Osteoblast (primary cell): ENCODE data around the gene MYF5. TPM values are rescaled to one million over a fixed set of nuclear protein-coding genes. Genes with fewer than 3 reads are reported as not detected.

ENCODE experiments used
- DNase-seq: peaks from one replicate; pipeline ENCODE4 v3.0.0; 2011; ENCODE audit warnings: low spot score, mixed read lengths; ENCODE audit not compliant: insufficient read length; ENCODE audit errors: missing footprints
- H2AFZ ChIP-seq: 2 replicates; pipeline ENCODE4 v1.6.0; 2011; ENCODE audit warnings: mild to moderate bottlenecking, low read length
- H3K27ac ChIP-seq: 2 replicates; pipeline ENCODE4 v1.5.1; 2011; ENCODE audit warnings: mild to moderate bottlenecking, low read depth, low read length, moderate library complexity
- H3K27me3 ChIP-seq: 2 replicates; pipeline ENCODE4 v1.6.0; 2012; ENCODE audit warnings: mild to moderate bottlenecking, control low read depth, inconsistent platforms, low read length, moderate library complexity; ENCODE audit not compliant: insufficient read depth
- H3K36me3 ChIP-seq: 2 replicates; pipeline ENCODE4 v1.5.1; 2011; ENCODE audit warnings: mild to moderate bottlenecking, low read length, control low read depth, moderate library complexity; ENCODE audit not compliant: insufficient read depth
- H3K4me1 ChIP-seq: 2 replicates; pipeline ENCODE4 v1.5.1; 2011; ENCODE audit warnings: mild to moderate bottlenecking, low read length, control low read depth, moderate library complexity; ENCODE audit not compliant: insufficient read depth
- H3K4me2 ChIP-seq: 2 replicates; pipeline ENCODE4 v1.6.0; 2011; ENCODE audit warnings: mild to moderate bottlenecking, low read length; ENCODE audit not compliant: insufficient read depth
- H3K4me3 ChIP-seq: fragments of 200-600 bp; sonication (generic); 3 replicates; pipeline ENCODE4 v1.5.1; 2012; ENCODE audit warnings: mild to moderate bottlenecking, low read length, inconsistent platforms; ENCODE audit not compliant: insufficient read depth
- H3K79me2 ChIP-seq: 2 replicates; pipeline ENCODE4 v1.6.0; 2012; ENCODE audit warnings: mild to moderate bottlenecking, low read length, control low read depth, inconsistent platforms; ENCODE audit not compliant: insufficient read depth
- H3K9me3 ChIP-seq: 2 replicates; pipeline ENCODE4 v1.5.1; 2011; ENCODE audit warnings: low read depth, low read length, control low read depth
- H4K20me1 ChIP-seq: 2 replicates; pipeline ENCODE4 v1.6.0; 2012; ENCODE audit warnings: mild to moderate bottlenecking, low read length, control low read depth; ENCODE audit not compliant: insufficient read depth
- CTCF ChIP-seq: IDR thresholded peaks from 2 replicates; pipeline ENCODE4 v1.5.1; 2011; ENCODE audit warnings: mild to moderate bottlenecking, low read depth, low read length, moderate library complexity; ENCODE audit errors: extremely low read depth
- total RNA-seq: library from RNA; depleted of rRNA; stranded (reverse); fragments of >200 nt; gene quantifications from 2 replicates; pipeline ENCODE4 v1.2.3, GENCODE V29; 2012

The MYF5 gene
- total RNA-seq, 1 donor: not detected

- TF ChIP-seq CTCF: no peak
- H3K4me3 ChIP-seq: no peak overlapping the region
- H2AFZ ChIP-seq: no peak overlapping the region
Observed at GRCh38 chr12:80697270-80697887, 19.3 kb upstream of the MYF5 start.

GRCh38 chr12:80698256-80698655 is 18.5 kb upstream of the MYF5 start:
- Histone ChIP-seq H3K27me3 (no peaks in the 10 kb centered on the region), H3K4me1 (peaks cover 16% of the 10 kb centered on the region), H3K79me2 (no peaks in the 10 kb centered on the region), H3K4me3 (no peak overlapping the region), H3K9me3 (no peaks in the 10 kb centered on the region), H4K20me1 (no peaks in the 10 kb centered on the region), H3K27ac (no peak overlapping the region), H2AFZ (no peak overlapping the region), H3K4me2 (no peak overlapping the region), H3K36me3 (no peaks in the 10 kb centered on the region)
- DNase-seq: no peak
- TF ChIP-seq CTCF: no peak

More at GRCh38 chr12:80697270-80697887, 19.3 kb upstream of the MYF5 start:
- DNase-seq: no peak
- no peaks in the 10 kb centered on the region for H3K9me3 ChIP-seq
- H3K36me3 ChIP-seq: no peaks in the 10 kb centered on the region
- H3K27ac ChIP-seq: no peak overlapping the region
- no peaks in the 10 kb centered on the region for H3K27me3 ChIP-seq
- no peaks in the 10 kb centered on the region for H3K79me2 ChIP-seq
- H3K4me1 ChIP-seq: peaks cover 7% of the 10 kb centered on the region
- H4K20me1 ChIP-seq: no peaks in the 10 kb centered on the region
- H3K4me2 ChIP-seq: no peak overlapping the region

- Histone ChIP-seq H3K4me1 (peaks cover 20% of the 10 kb centered on the region), H3K27ac (no peak overlapping the region), H3K27me3 (no peaks in the 10 kb centered on the region), H3K4me2 (no peak overlapping the region), H4K20me1 (no peaks in the 10 kb centered on the region), H3K36me3 (no peaks in the 10 kb centered on the region), H3K9me3 (no peaks in the 10 kb centered on the region), H3K4me3 (no peak overlapping the region), H3K79me2 (no peaks in the 10 kb centered on the region), H2AFZ (no peak overlapping the region)
- TF ChIP-seq CTCF: no peak
- no peak for DNase-seq
Observed at GRCh38 chr12:80698847-80699542, 17.7 kb upstream of the MYF5 start.

GRCh38 chr12:80700327-80700726 is 16.4 kb upstream of the MYF5 start:
- DNase-seq: no peak
- H3K27ac ChIP-seq: no peak overlapping the region
- H4K20me1 ChIP-seq: no peaks in the 10 kb centered on the region
- H3K4me2 ChIP-seq: no peak overlapping the region
- H2AFZ ChIP-seq: no peak overlapping the region
- no peaks in the 10 kb centered on the region for H3K27me3 ChIP-seq
- no peaks in the 10 kb centered on the region for H3K36me3 ChIP-seq
- TF ChIP-seq CTCF: no peak
- H3K79me2 ChIP-seq: no peaks in the 10 kb centered on the region
- no peak overlapping the region for H3K4me3 ChIP-seq
- no peaks in the 10 kb centered on the region for H3K9me3 ChIP-seq
- H3K4me1 ChIP-seq: peaks cover 20% of the 10 kb centered on the region
